ENCODE data around the gene SCMH1.
"Not testable (repeated sequence)": the region's sequence is repeated elsewhere in the genome, so short reads cannot be mapped to it uniquely, and the experiment has no call there.

The SCMH1 gene

DNA sequence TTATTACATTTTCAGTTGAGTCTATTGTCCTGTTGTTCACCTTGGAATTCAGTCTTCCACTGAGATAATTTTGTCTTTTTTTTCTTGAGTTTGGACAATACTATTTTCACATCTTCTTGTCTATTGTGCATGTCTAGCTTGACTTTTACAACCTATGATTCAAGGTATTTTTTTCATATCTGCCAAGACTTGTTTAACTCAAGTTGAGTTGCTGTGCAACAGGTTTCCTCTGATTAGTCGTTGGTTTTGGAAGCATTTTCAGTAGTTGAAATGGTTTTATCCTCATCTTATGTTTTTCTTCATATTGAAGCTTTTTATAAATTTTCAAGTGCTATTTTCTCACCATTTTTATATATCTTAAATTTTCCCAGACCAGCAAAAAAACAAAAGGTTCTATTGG is 103.6 kb downstream of the SCMH1 start:
- no peak for DNase-seq (ENCODE audit: low read depth)
- TF ChIP-seq, protein P1, sequence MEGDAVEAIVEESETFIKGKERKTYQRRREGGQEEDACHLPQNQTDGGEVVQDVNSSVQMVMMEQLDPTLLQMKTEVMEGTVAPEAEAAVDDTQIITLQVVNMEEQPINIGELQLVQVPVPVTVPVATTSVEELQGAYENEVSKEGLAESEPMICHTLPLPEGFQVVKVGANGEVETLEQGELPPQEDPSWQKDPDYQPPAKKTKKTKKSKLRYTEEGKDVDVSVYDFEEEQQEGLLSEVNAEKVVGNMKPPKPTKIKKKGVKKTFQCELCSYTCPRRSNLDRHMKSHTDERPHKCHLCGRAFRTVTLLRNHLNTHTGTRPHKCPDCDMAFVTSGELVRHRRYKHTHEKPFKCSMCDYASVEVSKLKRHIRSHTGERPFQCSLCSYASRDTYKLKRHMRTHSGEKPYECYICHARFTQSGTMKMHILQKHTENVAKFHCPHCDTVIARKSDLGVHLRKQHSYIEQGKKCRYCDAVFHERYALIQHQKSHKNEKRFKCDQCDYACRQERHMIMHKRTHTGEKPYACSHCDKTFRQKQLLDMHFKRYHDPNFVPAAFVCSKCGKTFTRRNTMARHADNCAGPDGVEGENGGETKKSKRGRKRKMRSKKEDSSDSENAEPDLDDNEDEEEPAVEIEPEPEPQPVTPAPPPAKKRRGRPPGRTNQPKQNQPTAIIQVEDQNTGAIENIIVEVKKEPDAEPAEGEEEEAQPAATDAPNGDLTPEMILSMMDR (conservative IDR thresholded peaks at IDR 0.05; ENCODE audit: low read length): no peak
- no peak overlapping the region for H3K4me3 ChIP-seq (ENCODE audit: low read length)

DNA sequence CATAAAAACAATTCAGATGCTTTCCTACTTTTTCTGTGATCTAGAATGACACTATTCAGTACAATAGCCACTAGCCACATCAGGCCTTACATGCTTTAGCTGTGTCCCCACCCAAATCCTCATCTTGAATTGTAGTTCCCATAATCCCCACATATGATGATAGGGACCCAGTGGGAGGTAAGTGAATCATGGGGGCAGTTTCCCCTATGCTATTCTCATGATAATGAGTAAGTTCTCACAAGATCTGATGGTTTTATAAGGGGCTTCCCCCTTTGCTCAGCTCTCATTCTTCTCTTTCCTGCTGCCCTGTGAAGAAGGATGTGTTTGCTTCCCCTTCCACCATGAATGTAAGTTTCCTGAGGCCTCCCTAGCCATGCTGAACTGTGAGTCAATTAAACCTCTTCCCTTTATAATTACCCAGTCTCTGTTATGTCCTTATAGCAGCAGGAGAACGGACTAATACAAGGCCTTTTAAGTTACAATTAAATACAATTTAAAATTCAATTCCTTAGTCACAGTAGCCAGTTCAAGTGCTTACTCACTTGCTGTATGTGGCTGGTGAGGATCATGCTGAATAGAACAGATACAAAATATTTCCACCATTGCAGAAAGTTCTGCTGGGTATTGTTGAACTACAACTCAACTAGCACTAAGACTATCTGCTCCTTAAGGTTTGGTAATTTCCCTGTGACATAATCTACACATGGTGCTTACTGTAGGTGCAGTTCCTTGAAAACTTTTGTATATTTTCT is 106.7 kb downstream of the SCMH1 start:
- TF ChIP-seq, protein P1 (conservative IDR thresholded peaks at IDR 0.05; ENCODE audit: low read length): no peak
- DNase-seq (ENCODE audit: low read depth): no peak
- no peak overlapping the region for H3K4me3 ChIP-seq (ENCODE audit: low read length)

DNA sequence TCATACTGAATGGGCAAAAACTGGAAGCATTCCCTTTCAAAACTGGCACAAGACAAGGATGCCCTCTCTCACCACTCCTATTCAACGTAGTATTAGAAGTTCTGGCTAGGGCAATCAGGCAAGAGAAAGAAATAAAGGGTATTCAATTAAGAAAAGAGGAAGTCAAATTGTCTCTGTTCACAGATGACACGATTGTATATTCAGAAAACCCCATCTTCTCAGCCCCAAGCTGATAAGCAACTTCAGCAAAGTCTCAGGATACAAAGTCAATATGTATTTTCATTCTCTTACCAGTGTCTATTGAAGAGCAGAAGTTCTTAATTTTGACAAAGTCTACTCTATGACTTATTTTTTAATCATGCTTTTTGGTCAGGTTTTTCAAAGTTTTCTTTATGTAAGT is 107.8 kb downstream of the SCMH1 start:
- H3K4me3 ChIP-seq (ENCODE audit: low read length); DNase-seq (ENCODE audit: low read depth): not testable (repeated sequence)

GRCh38 chr1:41122851-41123518 is 119.1 kb downstream of the SCMH1 start:
- H3K4me3 ChIP-seq (ENCODE audit: low read length): no peak overlapping the region
- peak; percentile 89 for DNase-seq (ENCODE audit: low read depth)
- TF ChIP-seq, protein P1 (conservative IDR thresholded peaks at IDR 0.05; ENCODE audit: low read length): peak; percentile 70

DNA sequence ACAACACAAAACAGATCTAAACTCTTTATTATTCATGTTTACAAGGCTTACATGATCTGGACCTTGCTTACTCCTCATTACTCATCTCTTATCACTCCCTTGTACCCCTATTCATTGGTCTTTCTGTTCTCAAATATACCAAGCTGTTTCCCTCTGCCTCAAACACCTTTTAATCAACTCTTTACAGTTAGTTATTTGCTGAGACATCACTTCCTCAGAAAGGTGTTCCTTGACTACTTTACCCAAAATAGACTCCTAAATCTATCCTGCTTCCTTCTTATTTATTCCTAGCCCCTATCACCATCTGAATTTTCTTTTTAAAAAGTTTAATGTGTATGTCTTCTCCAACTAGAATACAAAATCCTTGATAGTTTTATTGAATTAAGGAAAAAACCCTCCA is 120.0 kb downstream of the SCMH1 start:
- DNase-seq (ENCODE audit: low read depth): no peak
- TF ChIP-seq, protein P1 (conservative IDR thresholded peaks at IDR 0.05; ENCODE audit: low read length): no peak
- H3K4me3 ChIP-seq (ENCODE audit: low read length): no peak overlapping the region

DNA sequence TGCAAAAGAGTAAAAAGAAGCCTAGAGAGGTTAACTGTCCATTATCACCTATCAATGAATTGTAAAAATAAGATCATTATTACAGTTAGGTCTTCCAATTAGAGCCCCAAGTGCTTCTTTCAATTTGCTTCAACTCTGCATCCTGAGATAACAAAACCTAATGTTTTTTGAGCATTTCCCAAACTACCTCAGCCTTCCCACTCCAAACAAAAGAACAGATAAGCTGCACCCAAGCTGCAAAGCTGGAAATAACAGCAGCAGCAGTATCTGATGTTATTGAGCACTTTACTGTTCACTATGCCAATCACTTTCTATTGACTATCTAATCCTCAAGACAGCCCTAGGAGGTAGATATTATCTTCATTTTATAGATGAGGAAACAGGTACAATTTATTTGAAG is 123.5 kb downstream of the SCMH1 start:
- no peak overlapping the region for H3K4me3 ChIP-seq (ENCODE audit: low read length)
- TF ChIP-seq, protein P1 (conservative IDR thresholded peaks at IDR 0.05; ENCODE audit: low read length): no peak
- DNase-seq (ENCODE audit: low read depth): no peak

GRCh38 chr1:41117241-41117640 is 124.9 kb downstream of the SCMH1 start:
- DNase-seq (ENCODE audit: low read depth): peak; percentile 6
- not testable (repeated sequence) for H3K4me3 ChIP-seq (ENCODE audit: low read length)

- no peak for DNase-seq (ENCODE audit: low read depth)
- H3K4me3 ChIP-seq (ENCODE audit: low read length): no peak overlapping the region
- TF ChIP-seq, protein P1 (conservative IDR thresholded peaks at IDR 0.05; ENCODE audit: low read length): no peak
These were observed 131.4 kb downstream of the SCMH1 start for GRCh38 chr1:41110736-41111135.

Data from AG10803 (cell line).